ENCODE data around the gene KCTD17. TPM values are rescaled to one million over a fixed set of nuclear protein-coding genes. Genes with fewer than 3 reads are reported as not detected.

Gene KCTD17
- total RNA-seq, 6 experiments from 2014 or later = 39.8 to 46.4 (median 43.3) TPM

DNA sequence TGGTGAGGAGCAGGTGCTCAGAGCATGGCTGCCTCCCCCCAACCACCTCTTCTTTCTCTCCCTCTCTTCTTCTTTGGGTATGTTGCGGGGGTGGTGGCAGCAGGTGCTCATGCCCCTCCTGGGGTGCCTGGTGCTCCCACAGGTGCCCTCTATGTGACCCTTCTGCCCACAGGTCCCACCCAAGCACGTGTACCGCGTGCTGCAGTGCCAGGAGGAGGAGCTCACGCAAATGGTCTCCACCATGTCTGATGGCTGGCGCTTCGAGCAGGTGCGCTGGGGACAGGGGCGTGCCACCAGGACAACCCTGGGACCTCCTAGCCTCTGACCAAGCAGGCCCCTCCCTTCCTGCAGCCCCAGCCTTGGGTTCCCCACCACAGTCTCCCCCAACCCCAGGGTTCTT lies 5.7 kb downstream of the KCTD17 start:
- H3K4me1 Mint-ChIP-seq (ENCODE audit: low read depth) = peaks cover 15% of the 10 kb centered on the region
- H3K9me3 Mint-ChIP-seq = no peaks in the 10 kb centered on the region

DNA sequence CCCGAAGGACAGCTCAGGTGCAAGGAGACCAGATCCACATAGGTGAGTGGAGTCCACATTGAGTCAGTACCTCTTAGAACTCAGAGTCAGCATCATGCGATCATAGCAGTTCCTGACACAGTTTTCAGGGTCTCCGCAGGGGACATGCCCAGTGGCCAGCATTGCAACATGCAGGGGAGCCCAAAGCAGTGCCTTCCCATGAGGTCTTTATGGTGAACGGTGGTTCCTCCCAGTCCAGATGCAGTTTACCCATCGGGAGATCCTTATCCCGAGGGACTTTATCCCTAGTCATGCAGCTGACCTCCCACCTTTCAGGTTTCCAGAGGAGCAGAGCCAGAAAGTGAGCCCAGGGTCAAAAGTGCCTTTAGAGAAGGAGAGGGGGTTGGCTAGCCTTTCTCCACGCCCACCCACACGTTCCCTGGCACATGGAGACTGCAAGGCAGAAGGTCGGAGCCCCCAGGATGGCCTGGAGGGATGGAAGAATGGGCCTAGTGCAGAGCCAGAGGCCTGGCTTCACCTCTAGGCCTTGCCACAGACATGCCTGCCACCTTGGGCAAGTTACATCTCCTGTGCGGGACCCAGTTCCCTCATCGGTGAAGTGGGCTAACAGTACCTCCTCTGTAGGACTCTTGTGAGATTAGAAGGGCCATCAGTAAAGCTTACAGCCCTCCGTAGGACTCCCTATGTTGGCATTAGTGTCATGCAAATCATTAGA lies 6.4 kb downstream of the KCTD17 start:
- peaks cover 7% of the 10 kb centered on the region for H3K4me1 Mint-ChIP-seq (ENCODE audit: low read depth)
- no peaks in the 10 kb centered on the region for H3K27me3 Mint-ChIP-seq (ENCODE audit: insufficient read depth)
- H3K9me3 Mint-ChIP-seq = no peaks in the 10 kb centered on the region
- no peak for DNase-seq
- H3K36me3 Mint-ChIP-seq (ENCODE audit: low read depth) = no peaks in the 10 kb centered on the region
- H3K4me3 Mint-ChIP-seq = no peak overlapping the region
- H3K27ac Mint-ChIP-seq = no peak overlapping the region
- TF ChIP-seq, protein P1, sequence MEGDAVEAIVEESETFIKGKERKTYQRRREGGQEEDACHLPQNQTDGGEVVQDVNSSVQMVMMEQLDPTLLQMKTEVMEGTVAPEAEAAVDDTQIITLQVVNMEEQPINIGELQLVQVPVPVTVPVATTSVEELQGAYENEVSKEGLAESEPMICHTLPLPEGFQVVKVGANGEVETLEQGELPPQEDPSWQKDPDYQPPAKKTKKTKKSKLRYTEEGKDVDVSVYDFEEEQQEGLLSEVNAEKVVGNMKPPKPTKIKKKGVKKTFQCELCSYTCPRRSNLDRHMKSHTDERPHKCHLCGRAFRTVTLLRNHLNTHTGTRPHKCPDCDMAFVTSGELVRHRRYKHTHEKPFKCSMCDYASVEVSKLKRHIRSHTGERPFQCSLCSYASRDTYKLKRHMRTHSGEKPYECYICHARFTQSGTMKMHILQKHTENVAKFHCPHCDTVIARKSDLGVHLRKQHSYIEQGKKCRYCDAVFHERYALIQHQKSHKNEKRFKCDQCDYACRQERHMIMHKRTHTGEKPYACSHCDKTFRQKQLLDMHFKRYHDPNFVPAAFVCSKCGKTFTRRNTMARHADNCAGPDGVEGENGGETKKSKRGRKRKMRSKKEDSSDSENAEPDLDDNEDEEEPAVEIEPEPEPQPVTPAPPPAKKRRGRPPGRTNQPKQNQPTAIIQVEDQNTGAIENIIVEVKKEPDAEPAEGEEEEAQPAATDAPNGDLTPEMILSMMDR (IDR thresholded peaks at IDR 0.05) = no peak

More for the DNA sequence above, 5.7 kb downstream of the KCTD17 start:
- DNase-seq = no peak
- Mint-ChIP-seq H3K36me3 (ENCODE audit: low read depth) (no peaks in the 10 kb centered on the region), H3K4me3 (no peak overlapping the region; the same call in 1 of the 2 replicates), H3K27ac (no peak overlapping the region), H3K27me3 (ENCODE audit: insufficient read depth) (peaks cover 1% of the 10 kb centered on the region; the same call in 1 of the 2 replicates)
- TF ChIP-seq, protein P1 (IDR thresholded peaks at IDR 0.05) = no peak

DNA sequence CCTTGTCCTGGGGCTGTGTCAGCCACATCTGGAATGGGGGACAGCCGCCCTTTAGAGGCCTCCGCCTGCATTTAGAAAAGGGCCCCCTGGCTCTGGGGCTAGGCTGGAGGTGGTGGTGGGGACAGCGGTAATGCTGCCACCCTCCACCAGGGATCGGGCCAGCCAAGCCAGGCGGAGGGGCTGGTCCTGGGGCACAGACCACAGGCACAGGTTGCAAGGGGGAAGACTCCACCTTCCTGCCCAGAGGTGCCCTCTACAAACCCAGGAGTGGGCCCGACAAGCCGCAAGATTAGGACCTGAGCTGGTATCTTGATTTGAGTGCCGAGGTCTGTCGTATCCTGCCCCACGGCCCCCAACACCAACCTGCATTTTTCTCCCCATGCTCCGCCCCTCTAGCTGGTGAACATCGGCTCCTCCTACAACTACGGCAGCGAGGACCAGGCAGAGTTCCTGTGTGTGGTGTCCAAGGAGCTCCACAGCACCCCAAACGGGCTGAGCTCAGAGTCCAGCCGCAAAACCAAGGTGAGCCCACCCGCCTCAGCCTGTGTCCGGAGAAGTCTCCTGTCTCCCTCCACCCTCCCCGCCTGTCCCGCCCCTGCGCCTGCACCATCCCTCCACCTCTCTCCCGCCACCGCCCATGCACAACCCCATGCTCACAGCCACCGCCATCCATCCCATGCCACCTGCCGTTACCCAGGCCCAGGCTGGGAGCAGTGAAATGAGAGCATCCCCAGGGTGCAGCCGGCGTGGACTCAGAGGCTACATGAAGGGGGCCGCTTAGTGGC lies 7.6 kb downstream of the KCTD17 start:
- no peaks in the 10 kb centered on the region for H3K4me1 Mint-ChIP-seq (ENCODE audit: low read depth)
- peaks cover under 1% of the 10 kb centered on the region; the same call in 1 of the 2 replicates for H3K36me3 Mint-ChIP-seq (ENCODE audit: low read depth)
- no peaks in the 10 kb centered on the region for H3K9me3 Mint-ChIP-seq
- H3K4me3 Mint-ChIP-seq = no peak overlapping the region
- no peak for DNase-seq
- H3K27ac Mint-ChIP-seq = no peak overlapping the region
- no peaks in the 10 kb centered on the region for H3K27me3 Mint-ChIP-seq (ENCODE audit: insufficient read depth)
- TF ChIP-seq, protein P1 (IDR thresholded peaks at IDR 0.05) = peak; percentile 23

DNA sequence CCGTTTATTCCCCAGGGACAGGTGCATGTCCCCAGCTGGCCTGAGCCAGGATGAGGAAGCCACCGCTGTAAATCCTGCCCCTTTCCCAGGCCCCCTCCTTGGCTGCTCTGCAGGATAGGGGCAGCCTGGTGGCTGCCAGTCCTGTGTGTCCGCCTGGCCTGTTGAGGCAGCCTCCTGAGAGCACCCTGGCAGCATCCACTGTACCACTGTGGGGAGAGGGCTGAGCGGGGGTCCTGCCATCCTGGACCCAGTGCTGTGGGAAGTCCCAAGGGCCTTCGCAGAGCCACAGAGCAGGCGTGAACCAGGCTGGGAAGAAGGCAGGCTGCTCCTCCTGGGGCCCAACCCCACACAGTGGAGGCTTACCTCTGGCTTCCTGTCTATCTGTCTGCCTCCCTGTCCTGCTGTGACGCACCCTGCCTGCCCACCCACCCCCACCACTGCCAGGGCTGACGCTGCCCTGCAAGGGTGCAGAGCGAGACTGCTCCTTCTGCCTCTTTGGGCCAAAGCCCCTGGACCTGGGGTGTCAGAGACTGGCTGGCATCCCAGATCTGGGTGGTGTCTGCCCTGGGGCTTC lies 8.4 kb downstream of the KCTD17 start:
- peaks cover 5% of the 10 kb centered on the region; the same call in 1 of the 2 replicates for H3K36me3 Mint-ChIP-seq (ENCODE audit: low read depth)
- H3K4me3 Mint-ChIP-seq = no peak overlapping the region

More for the DNA sequence above, 8.4 kb downstream of the KCTD17 start:
- no peaks in the 10 kb centered on the region for H3K27me3 Mint-ChIP-seq (ENCODE audit: insufficient read depth)
- H3K9me3 Mint-ChIP-seq = no peaks in the 10 kb centered on the region
- DNase-seq = no peak
- no peak overlapping the region for H3K27ac Mint-ChIP-seq
- TF ChIP-seq, protein P1 (IDR thresholded peaks at IDR 0.05) = no peak
- H3K4me1 Mint-ChIP-seq (ENCODE audit: low read depth) = no peaks in the 10 kb centered on the region
